ENCODE results near the gene LENG9.

DNA sequence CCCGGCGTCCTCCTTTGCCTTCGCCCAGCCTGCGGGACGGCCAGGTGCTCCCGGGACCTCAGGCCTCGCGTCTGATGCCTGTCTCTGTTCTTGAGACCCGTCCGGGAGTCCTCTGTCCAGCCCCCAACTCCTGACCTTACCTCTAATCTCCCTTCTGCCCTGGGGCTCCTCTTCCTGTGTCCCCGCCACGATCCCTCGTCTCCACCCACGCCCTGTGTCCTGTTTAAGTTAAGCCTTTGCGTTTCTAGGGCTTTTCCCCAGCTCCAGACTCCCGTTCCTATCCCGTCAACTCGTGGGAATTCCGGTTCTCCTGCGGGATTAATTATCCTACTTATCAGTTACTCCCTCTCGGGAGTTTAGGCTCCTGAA lies 13.9 kb downstream of the LENG9 start:
- no peak for TF ChIP-seq CTCF (IDR thresholded peaks at IDR 0.05; ENCODE audit: low read depth, low read length)
- no peak for TF ChIP-seq POLR2A (IDR thresholded peaks at IDR 0.05; ENCODE audit: extremely low read depth, insufficient read length)

All from NB4 (cell line).